ENCODE results near the gene TNFRSF13B.

DNA sequence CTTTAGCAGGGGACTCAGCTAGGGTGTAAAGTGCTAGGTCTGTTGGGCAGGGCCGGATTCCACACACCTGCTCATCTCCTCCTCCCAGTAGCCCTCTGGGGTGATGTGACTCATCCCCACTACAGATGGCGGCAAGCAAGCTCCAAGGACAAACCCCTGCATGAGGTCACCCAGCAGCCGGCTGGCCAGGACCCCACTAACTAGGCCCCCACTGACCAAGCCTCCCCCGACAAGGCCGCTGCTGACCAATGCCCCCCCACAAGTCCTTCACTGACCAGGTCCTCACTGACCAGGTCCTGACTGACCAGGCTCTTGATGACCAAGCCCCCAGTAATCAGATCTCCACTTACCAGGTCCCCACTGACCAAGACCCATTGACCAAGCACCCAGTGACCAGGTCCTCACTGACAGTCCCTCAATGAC, 36.7 kb downstream of the TNFRSF13B start:
- TF ChIP-seq, protein P1, sequence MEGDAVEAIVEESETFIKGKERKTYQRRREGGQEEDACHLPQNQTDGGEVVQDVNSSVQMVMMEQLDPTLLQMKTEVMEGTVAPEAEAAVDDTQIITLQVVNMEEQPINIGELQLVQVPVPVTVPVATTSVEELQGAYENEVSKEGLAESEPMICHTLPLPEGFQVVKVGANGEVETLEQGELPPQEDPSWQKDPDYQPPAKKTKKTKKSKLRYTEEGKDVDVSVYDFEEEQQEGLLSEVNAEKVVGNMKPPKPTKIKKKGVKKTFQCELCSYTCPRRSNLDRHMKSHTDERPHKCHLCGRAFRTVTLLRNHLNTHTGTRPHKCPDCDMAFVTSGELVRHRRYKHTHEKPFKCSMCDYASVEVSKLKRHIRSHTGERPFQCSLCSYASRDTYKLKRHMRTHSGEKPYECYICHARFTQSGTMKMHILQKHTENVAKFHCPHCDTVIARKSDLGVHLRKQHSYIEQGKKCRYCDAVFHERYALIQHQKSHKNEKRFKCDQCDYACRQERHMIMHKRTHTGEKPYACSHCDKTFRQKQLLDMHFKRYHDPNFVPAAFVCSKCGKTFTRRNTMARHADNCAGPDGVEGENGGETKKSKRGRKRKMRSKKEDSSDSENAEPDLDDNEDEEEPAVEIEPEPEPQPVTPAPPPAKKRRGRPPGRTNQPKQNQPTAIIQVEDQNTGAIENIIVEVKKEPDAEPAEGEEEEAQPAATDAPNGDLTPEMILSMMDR (conservative IDR thresholded peaks at IDR 0.05; ENCODE audit: low read length) = no peak
- TF ChIP-seq EZH2phosphoT487 (IDR thresholded peaks at IDR 0.05; ENCODE audit: borderline replicate concordance, low read depth, low read length) = no peak

Measured in OCI-LY7 (cell line).